ENCODE data around the gene TNFSF8. TPM values are rescaled to one million over a fixed set of nuclear protein-coding genes. Genes with fewer than 3 reads are reported as not detected.

The TNFSF8 gene
- polyA plus RNA-seq, 1 of the 3 experiments (the other 2 are of a cell fraction): not detected

- POLR2A ChIA-PET: no interaction called here
- Histone ChIP-seq H3K4me3 (ENCODE audit: low read depth in 2 of 2, low read length in 1 of 2) (no peak overlapping the region), H3F3A (replicated peaks; ENCODE audit: insufficient read depth) (peaks cover 8% of the 10 kb centered on the region), H3K9me3 (no peaks in the 10 kb centered on the region), H2AFZ (ENCODE audit: low read depth) (no peak overlapping the region), H4K20me1 (ENCODE audit: insufficient read depth) (no peaks in the 10 kb centered on the region), H3K27ac (ENCODE audit: low read depth in 2 of 2, low read length in 1 of 2) (no peak overlapping the region), H3K27me3 (ENCODE audit: insufficient read depth) (no peaks in the 10 kb centered on the region), H3K4me2 (no peak overlapping the region), H3K4me1 (ENCODE audit: control insufficient read depth in 1 of 2, insufficient read depth in 2 of 2, low read depth in 1 of 2, low read length in 1 of 2) (no peaks in the 10 kb centered on the region), H3K9me2 (no peaks in the 10 kb centered on the region), H3K9ac (no peak overlapping the region), H3K36me3 (replicated peaks in 1 of 2; ENCODE audit: control insufficient read depth in 1 of 2, insufficient read depth in 2 of 2, low read length in 1 of 2) (no peaks in the 10 kb centered on the region), H3K79me2 (ENCODE audit: insufficient read depth) (no peaks in the 10 kb centered on the region)
- 99% methylated on average over 2 of the region's 2 CpGs for WGBS (ENCODE audit: low lambda C conversion rate)
- TF ChIP-seq TAF1 (IDR thresholded peaks at IDR 0.05; ENCODE audit: borderline replicate concordance, low read depth, low read length) (no peak), NFIC (IDR thresholded peaks at IDR 0.05; ENCODE audit: borderline replicate concordance) (no peak), RXRA (IDR thresholded peaks at IDR 0.05; ENCODE audit: borderline replicate concordance, low read depth) (no peak), GATA2 (CRISPR knock-in tag; IDR thresholded peaks at IDR 0.05) (no peak), FOSL2 (IDR thresholded peaks at IDR 0.05; ENCODE audit: borderline replicate concordance, low read depth) (no peak)
- TF ChIP-seq, protein P1, sequence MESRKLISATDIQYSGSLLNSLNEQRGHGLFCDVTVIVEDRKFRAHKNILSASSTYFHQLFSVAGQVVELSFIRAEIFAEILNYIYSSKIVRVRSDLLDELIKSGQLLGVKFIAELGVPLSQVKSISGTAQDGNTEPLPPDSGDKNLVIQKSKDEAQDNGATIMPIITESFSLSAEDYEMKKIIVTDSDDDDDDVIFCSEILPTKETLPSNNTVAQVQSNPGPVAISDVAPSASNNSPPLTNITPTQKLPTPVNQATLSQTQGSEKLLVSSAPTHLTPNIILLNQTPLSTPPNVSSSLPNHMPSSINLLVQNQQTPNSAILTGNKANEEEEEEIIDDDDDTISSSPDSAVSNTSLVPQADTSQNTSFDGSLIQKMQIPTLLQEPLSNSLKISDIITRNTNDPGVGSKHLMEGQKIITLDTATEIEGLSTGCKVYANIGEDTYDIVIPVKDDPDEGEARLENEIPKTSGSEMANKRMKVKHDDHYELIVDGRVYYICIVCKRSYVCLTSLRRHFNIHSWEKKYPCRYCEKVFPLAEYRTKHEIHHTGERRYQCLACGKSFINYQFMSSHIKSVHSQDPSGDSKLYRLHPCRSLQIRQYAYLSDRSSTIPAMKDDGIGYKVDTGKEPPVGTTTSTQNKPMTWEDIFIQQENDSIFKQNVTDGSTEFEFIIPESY (IDR thresholded peaks at IDR 0.05; ENCODE audit: borderline replicate concordance, low read depth): no peak
- TF ChIP-seq, protein P2, sequence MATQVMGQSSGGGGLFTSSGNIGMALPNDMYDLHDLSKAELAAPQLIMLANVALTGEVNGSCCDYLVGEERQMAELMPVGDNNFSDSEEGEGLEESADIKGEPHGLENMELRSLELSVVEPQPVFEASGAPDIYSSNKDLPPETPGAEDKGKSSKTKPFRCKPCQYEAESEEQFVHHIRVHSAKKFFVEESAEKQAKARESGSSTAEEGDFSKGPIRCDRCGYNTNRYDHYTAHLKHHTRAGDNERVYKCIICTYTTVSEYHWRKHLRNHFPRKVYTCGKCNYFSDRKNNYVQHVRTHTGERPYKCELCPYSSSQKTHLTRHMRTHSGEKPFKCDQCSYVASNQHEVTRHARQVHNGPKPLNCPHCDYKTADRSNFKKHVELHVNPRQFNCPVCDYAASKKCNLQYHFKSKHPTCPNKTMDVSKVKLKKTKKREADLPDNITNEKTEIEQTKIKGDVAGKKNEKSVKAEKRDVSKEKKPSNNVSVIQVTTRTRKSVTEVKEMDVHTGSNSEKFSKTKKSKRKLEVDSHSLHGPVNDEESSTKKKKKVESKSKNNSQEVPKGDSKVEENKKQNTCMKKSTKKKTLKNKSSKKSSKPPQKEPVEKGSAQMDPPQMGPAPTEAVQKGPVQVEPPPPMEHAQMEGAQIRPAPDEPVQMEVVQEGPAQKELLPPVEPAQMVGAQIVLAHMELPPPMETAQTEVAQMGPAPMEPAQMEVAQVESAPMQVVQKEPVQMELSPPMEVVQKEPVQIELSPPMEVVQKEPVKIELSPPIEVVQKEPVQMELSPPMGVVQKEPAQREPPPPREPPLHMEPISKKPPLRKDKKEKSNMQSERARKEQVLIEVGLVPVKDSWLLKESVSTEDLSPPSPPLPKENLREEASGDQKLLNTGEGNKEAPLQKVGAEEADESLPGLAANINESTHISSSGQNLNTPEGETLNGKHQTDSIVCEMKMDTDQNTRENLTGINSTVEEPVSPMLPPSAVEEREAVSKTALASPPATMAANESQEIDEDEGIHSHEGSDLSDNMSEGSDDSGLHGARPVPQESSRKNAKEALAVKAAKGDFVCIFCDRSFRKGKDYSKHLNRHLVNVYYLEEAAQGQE (IDR thresholded peaks at IDR 0.05; ENCODE audit: low read depth, low read length): no peak
- TF ChIP-seq, protein P3, sequence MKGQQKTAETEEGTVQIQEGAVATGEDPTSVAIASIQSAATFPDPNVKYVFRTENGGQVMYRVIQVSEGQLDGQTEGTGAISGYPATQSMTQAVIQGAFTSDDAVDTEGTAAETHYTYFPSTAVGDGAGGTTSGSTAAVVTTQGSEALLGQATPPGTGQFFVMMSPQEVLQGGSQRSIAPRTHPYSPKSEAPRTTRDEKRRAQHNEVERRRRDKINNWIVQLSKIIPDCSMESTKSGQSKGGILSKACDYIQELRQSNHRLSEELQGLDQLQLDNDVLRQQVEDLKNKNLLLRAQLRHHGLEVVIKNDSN (IDR thresholded peaks at IDR 0.05; ENCODE audit: borderline replicate concordance, low read depth): no peak
- CTCF ChIA-PET: interaction anchor here (0.9 to 2.2 kb wide), 2 partner anchors 19 to 226 kb away, joined by 3 to 15 read pairs; no protein-coding TSS in a partner anchor
- DNase-seq: no peak
These were observed 42.4 kb downstream of the TNFSF8 start for GRCh38 chr9:114887963-114888362.

DNA sequence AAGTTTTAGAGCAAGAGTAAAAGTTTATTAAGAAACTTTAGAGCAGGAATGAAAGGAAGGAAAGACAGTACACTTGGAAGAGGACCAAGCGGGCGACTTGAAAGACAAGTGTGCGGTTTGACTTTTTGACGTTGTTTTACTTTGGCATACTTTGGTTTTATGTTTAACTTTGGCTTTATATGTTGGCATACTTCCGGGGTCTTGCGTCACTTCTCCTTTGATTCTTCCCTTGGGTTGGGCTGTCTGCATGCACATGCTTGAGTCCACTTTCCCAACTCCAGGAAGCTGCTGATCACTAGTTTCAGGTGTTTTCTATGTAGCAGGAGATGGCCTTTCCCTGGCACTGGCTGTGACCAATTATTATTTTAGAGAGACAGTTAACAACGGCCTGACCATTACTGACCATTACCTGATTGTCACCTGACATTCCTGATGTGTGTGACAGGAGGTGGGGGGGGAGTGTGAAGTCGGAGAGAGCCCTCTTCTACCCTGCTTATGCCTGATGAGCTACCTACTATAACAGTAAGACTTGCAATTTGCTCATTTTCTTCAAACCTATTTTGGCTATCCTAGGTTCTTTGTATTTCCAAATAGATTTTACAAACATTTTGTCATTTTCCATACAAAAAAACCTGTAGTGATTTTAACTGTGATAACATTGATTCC is 45.5 kb downstream of the TNFSF8 start:
- Histone ChIP-seq H3K4me1 (ENCODE audit: control insufficient read depth in 1 of 2, insufficient read depth in 2 of 2, low read depth in 1 of 2, low read length in 1 of 2) (no peaks in the 10 kb centered on the region), H2AFZ (ENCODE audit: low read depth) (no peak overlapping the region), H3K79me2 (ENCODE audit: insufficient read depth) (no peaks in the 10 kb centered on the region), H3K27ac (ENCODE audit: low read depth in 2 of 2, low read length in 1 of 2) (no peak overlapping the region), H3K27me3 (ENCODE audit: insufficient read depth) (no peaks in the 10 kb centered on the region), H3K9ac (no peak overlapping the region), H3K4me3 (ENCODE audit: low read depth in 2 of 2, low read length in 1 of 2) (no peak overlapping the region), H3K9me2 (no peaks in the 10 kb centered on the region), H4K20me1 (ENCODE audit: insufficient read depth) (no peaks in the 10 kb centered on the region), H3F3A (replicated peaks; ENCODE audit: insufficient read depth) (no peaks in the 10 kb centered on the region), H3K4me2 (no peak overlapping the region), H3K9me3 (no peaks in the 10 kb centered on the region), H3K36me3 (replicated peaks in 1 of 2; ENCODE audit: control insufficient read depth in 1 of 2, insufficient read depth in 2 of 2, low read length in 1 of 2) (no peaks in the 10 kb centered on the region)
- 53% methylated on average over 8 of the region's 8 CpGs for WGBS (ENCODE audit: low lambda C conversion rate)
- DNase-seq: no peak
- TF ChIP-seq SIN3A (IDR thresholded peaks at IDR 0.05; ENCODE audit: borderline replicate concordance, low read depth, low read length): no peak
- TF ChIP-seq PBX3 (IDR thresholded peaks at IDR 0.05): no peak
- ChIA-PET CTCF (interaction anchor here (2.5 kb wide), 1 partner anchor 26 kb away, joined by 7 read pairs; no protein-coding TSS in a partner anchor), POLR2A (no interaction called here)

All from SK-N-SH (cell line).